Ramos (cell line): ENCODE measurements around the gene CKS2.

ENCODE experiments used
- in situ Hi-C: fragments of 300-500 bp; cut with MboI; formaldehyde crosslinking; loops from one replicate; pipeline ENCODE4 v1.14.3; 2022; ENCODE audit warnings: low sequenced_read_pairs; ENCODE audit not compliant: unreplicated experiment

The CKS2 gene

DNA sequence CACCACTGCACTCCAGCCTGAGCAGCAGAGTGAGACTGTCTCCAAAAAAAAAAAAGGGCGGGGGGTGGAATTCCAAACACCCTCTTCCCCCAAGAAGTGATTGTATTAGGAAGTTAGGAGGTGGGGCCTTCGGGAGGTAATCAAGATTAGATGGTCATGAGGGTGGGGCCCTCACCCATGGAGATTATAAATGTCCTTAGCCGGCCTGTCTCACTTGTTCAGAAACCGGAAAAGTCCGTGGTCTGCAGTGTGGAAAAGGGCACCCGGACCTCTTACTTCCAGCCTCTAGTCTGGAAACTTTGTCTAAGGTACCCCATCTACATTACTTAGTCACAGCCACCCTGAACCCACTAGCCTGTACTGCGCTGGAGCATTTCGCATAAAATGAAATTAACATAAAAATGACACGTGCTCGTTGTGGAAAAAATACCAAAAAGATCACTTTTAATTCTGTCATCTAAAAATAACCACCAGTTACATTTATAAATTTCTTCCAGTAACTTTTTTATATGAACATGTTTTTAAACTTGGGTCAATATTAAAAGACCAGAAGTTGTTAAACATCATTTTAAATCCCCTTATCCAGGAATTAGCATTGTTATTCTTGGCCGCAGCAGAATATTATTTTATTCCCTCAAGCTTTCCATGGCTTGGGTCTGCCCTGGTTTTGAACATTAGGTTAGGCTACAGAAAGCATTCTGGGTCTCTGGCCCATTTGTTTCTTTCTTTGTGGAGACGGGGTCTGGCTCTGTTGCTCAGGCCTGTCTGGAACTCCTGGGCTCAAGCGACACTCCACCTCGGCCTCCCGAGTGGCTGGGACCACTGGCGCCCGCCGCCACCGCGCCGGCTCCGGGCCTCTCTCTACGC lies 1.2 kb upstream of the CKS2 start:
- in situ Hi-C loops = loop anchor here (10.0 to 25.0 kb wide), 2 partner anchors 115 to 1502 kb away; partner anchors contain the start of gene SYK

DNA sequence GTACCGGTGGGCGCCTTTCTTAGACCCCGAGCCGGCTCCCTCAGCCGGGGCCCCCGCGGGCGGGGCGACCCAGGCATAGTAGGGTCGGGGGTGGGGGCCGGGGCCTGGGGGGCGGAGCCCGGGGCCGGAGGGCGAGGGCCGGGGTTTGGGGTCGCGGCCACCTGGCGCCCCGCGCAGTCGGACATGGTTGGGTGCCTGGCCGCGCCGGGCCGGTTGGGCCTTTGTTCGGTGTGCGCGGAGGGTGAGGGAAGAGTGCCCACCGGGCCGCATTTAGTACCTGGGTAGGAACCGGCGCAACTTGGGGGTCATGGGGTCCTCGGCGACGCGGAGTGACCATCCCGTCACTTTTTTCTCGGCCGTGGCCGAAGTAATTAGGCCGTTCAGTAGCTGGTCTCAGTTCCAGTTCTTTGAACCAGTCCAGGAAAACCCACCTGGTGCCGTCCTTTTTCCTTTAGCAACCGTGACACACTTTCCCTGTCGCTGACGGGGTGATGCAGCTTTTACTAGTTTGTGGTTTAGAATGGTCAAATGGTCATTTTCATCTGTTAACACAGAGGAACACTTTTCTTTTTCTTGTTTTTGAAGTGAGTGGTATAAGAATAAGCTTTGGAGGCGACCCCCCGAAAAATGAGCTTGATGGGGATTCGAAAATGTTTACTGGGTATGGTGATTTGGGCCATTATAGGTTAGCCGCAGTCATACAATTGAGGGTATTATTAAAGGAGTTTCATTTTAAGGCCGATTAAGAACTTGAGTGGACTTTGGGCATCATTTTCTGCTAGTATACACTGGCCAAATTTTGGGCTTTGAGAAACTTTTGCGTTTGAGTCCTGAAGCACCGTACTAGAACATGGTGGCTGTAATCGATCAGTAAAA lies 589 bp downstream of the CKS2 start:
- in situ Hi-C loops = loop anchor here (10.0 to 25.0 kb wide), 2 partner anchors 113 to 1501 kb away; partner anchors contain the start of gene SYK

GRCh38 chr9:89312222-89312571 lies 1.2 kb downstream of the CKS2 start:
- in situ Hi-C loops = loop anchor here (10.0 to 25.0 kb wide), 2 partner anchors 113 to 1500 kb away; partner anchors contain the start of gene SYK

- in situ Hi-C loops = loop anchor here (10.0 to 25.0 kb wide), 2 partner anchors 111 to 1498 kb away; partner anchors contain the start of gene SYK
Observed at GRCh38 chr9:89313842-89314241, 2.8 kb downstream of the CKS2 start.

DNA sequence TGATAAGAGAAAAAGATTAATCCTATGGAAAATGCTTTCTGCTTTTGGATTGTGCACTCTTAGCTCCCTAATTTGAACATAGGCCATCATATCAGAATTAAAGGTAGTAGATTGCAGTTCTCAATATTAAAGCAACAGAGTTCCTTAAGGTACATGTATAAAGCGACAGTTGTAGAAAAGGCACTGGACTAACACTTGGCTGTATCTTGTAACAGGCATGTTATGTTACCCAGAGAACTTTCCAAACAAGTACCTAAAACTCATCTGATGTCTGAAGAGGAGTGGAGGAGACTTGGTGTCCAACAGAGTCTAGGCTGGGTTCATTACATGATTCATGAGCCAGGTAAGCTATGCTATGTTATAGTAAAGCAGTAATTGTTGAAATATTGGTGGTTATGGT lies 4.0 kb downstream of the CKS2 start:
- in situ Hi-C loops = loop anchor here (10.0 to 25.0 kb wide), 2 partner anchors 110 to 1497 kb away; partner anchors contain the start of gene SYK

- in situ Hi-C loops = loop anchor here (10.0 to 25.0 kb wide), 2 partner anchors 109 to 1497 kb away; partner anchors contain the start of gene SYK
Observed at GRCh38 chr9:89315482-89315881, 4.5 kb downstream of the CKS2 start.

- in situ Hi-C loops = loop anchor here (10.0 to 25.0 kb wide), 2 partner anchors 108 to 1495 kb away; partner anchors contain the start of gene SYK
Observed at GRCh38 chr9:89317282-89317681, 6.3 kb downstream of the CKS2 start.

- in situ Hi-C loops = loop anchor here (10.0 to 25.0 kb wide), 2 partner anchors 106 to 1494 kb away; partner anchors contain the start of gene SYK
Observed at GRCh38 chr9:89318123-89319014, 7.4 kb downstream of the CKS2 start, which contains the start of gene SECISBP2. TSS of gene SECISBP2 (plus strand) at chr9:89318500. CDS start at chr9:89318577, 77 bp downstream.

DNA sequence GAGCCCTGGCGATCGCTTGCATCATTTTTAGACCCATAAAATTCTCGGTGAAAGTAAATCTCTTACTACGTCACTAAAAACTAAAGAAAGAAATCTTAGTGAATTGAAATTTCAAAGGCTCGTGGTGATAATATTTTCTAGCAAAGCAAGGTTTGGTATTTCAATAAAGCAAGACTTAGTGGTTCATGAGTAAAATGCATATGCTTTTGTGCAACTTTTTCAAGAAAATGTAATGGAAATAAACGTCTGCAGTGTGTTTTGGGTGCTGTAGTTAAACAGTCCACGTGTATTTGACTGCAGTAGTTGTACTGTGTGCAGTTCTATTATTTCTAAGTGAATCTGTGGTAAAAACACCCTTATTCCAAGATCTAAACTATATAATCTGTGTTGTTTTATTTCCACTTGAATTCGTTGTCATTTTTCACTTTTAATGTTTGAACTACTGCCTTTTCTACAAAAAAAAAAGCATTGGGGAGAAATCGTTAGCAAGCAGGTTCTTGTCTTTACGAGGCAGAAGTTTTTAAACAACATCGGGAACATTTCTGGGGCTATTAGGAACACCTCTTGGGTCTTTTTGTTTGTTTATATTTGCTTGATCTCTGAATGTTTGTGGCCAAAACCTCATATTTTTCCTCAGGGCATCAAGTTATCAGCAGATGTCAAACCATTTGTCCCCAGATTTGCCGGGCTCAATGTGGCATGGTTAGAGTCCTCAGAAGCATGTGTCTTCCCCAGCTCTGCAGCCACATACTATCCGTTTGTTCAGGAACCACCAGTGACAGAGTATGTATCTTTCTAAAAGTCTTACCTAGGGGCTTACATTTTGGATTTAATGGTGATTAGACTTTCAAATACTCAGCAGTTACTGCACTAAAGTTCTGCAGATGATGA lies 8.3 kb downstream of the CKS2 start:
- in situ Hi-C loops = loop anchor here (10.0 to 25.0 kb wide), 2 partner anchors 106 to 1493 kb away; partner anchors contain the start of gene SYK

GRCh38 chr9:89323390-89323789 lies 12.4 kb downstream of the CKS2 start:
- in situ Hi-C loops = loop anchor here (25.0 kb wide), 1 partner anchor 1489 kb away; the partner anchor contains the start of gene SYK

- in situ Hi-C loops = no loop called here
Observed at GRCh38 chr9:89325733-89326132, 14.7 kb downstream of the CKS2 start.

DNA sequence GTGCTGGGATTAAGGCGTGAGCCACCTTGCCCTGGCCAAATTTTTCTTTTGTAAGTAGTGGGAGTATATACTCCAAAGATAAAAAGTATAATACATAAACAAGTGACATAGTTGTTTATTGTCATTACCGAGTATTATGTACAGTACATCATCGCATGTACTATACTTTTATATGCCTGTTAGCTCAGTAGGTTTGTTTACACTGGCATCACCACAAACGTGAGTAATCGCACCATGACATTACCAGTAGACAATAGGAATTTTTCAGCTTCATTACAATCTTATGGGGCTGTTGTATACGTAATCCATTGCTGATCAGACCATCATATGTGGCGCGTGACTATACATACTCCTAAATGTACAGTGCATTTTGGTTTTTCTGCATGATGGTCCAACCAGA lies 17.1 kb downstream of the CKS2 start:
- in situ Hi-C loops = no loop called here

DNA sequence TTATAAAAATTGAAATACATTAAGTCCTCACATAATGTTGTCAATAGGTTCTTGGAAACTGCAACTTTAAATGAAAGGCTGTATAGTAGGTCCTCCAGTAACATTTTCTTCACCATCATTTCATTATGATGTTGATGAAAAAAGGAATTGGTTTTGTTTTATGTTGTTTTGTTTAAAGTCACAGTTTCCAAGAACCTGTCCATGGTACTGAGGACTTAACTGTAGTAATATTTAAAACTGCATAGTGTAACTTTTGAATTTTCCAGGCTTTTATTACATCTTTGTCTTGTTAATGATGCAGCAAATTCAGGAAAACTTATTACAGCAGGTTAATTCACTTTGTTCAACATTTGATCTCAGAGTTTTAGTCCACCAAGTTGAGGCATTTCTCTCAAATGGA lies 18.9 kb downstream of the CKS2 start:
- in situ Hi-C loops = no loop called here

DNA sequence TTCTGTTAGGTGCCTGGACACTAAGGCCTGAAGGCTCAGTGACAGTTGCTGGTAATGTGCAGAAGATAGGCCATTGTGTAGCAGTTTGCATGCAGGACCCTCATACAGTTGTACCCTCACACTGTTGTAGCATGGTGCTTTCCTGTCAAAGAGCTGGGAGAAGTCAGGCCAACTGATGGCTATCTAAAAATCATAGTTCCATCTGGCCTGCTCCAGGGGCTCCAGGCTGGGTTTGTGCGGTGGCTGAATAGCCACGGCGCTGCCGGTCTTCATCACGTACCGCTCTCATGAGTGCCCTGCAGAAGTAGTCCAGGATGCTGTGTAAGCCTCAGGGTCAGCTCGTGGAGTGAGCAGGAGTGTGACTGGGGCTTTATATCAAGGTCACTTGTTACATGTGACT lies 19.5 kb downstream of the CKS2 start:
- in situ Hi-C loops = no loop called here

DNA sequence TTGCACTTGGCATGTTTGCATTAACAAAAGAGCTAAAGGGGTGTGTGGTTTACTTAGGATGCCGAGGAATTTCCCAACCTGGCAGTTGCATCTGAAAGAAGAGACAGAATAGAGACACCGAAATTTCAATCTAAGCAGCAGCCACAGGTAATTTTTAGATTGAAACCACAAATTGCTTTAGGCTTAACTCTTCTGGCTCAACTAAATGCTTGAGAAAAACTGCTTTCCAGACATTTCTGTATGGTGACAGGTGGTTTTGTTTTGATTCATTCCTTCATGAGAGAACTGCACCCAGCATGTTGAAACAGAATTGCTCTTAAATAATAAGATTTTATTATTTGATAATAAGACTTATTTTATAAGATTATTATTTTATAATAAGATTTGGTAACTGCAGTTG lies 28.8 kb downstream of the CKS2 start:
- in situ Hi-C loops = no loop called here

GRCh38 chr9:89340332-89340731 lies 29.3 kb downstream of the CKS2 start:
- in situ Hi-C loops = no loop called here

GRCh38 chr9:89342213-89342612 lies 31.2 kb downstream of the CKS2 start:
- in situ Hi-C loops = no loop called here

DNA sequence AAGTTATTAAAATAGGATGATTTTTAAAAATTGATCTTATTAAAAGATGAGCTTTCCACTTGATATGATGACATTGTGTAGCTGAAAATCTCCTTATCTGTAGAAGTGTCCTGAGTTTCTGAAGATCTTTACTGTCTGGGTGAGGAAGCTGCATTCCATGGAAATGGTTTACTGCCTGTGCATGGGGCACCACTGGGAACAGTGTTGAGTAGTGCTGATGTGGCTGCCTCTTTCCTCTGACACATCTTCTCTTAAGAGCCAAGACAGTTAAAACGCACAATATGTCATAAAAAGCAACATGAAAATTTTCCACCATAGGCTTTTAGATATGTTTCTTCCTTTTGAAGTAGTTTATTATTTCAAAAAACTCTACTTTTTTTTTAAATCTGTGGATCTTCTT lies 32.0 kb downstream of the CKS2 start:
- in situ Hi-C loops = no loop called here
